Fibroblast of gingiva (primary cell): ENCODE results near the gene SLC34A3.

Source experiments
- DNase-seq: peaks from one replicate; pipeline ENCODE4 v3.0.0-alpha.2; 2011; ENCODE audit warnings: low read depth

SLC34A3 gene

GRCh38 chr9:137255448-137256114, 24.9 kb downstream of the SLC34A3 start:
- DNase-seq = no peak

DNA sequence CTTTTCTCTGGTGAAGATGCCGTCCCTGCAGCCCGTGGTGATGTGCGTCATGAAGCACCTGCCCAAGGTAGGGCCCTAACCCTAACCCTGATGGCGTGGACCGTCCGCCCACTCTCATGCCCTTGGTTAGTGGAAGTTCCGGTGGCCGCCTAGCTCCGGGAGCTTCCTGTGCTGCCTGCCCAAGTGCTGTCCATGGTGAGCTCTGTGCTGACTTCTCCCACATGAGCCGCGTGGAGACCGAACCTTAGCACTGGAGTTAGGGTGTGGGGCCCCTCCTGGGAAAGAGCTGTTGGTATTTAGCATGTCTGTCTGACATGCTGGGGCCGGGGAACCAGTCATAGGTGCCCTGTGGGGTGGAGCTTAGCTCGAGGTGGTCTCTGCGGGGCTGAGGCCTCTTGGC, 25.7 kb downstream of the SLC34A3 start:
- no peak for DNase-seq

GRCh38 chr9:137256856-137257255, 26.2 kb downstream of the SLC34A3 start:
- DNase-seq = no peak

DNA sequence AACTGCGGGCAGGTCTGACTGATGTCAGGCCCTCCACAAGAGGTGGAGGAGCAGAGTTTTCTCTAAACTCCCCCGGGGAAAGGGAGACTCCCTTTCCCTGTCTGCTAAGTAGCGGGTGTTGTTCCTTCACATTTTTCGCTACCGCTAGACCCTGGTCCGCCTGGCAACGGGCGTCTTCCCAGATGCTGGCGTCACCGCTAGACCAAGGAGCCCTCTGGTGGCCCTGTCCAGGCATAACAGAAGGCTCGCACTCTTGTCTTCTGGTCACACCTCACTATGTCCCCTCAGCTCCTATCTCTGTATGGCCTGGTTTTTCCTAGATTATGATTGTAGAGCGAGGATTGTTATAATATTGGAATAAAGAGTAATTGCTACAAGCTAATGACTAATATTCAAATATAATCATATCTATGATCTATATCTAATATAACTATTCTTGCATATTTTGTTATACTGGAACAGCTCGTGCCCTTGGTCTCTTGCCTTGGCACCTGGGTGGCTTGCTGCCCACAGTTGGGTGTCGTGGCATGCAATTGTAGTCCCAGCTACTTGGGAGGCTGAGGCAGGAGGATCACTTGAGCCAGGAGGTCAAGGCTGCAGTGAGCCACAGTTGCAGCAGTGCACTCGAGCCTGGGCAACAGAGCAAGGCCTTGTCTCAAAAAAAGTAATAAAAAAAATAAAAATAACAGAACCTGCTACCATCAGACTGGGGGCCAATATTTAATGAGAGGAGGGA, 31.6 kb downstream of the SLC34A3 start:
- DNase-seq = peak; percentile 51

- no peak for DNase-seq
Measured at GRCh38 chr9:137262909-137263285, 32.2 kb downstream of the SLC34A3 start.

DNA sequence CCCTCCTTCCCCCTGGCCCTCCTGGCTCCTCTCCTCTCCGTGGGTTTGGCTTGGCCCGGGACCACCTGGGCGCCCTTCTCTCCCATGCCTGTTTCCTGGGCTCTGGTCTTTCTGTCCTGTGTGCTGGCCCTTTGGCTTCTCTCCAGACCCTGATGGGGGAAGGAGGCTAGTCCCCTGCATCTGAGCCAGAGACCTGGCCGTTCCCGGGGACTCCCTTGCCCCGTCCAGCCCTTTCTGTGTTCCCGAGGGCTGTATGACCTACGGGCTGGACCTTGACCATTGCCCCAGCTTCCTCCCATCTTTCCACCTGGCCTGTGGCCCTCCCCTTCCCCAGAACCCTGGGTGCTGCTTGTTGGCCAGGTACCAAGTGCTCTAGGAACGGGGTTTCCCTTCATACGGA, 32.8 kb downstream of the SLC34A3 start:
- no peak for DNase-seq

DNA sequence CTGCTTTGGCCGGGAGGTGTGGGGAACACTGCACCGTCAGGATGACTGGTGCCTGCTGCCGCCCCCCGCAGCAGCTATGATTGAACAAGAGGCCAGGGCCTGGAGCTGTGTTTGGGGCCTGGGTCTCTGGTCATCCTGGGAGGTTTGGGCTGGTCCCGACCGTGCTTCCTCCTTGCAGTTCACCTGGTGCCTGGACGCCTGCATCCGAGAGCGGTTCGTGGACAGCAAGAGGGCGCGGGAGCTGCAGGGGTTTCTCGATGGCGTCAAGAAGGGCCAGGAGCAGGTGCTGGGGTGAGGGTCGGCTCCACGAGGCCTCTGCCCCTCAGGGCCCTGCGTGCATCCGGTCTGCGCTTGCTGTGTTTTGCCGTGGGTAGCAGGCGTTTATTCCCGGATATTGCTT, 33.4 kb downstream of the SLC34A3 start:
- no peak for DNase-seq

DNA sequence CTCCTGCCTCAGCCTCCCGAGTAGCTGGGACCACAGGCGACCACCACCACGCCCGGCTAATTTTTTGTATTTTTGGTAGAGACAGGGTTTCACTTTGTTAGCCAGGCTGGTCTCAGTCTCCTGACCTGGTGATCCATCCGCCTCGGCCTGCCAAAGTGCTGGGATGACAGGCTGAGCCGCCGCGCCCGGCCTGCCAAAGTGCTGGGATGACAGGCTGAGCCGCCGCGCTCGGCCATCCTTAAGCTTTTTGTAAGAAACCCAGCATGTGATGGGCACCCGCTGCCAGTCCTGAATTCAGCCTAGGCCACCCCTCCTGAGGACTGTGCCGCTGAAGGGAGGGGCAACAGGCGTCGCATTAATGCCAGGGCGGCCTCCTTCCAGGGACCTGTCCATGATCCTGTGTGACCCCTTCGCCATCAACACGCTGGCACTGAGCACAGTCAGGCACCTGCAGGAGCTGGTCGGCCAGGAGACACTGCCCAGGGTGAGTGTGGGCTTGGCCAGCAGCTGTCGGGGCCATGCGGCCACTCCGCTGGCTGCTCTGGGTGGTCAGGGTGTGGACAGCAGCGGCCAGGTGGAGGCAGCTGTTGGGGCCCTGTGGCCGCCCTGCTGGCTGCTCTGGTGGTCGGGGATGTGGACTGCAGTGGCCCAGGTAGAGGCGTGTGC, 34.9 kb downstream of the SLC34A3 start:
- no peak for DNase-seq

DNA sequence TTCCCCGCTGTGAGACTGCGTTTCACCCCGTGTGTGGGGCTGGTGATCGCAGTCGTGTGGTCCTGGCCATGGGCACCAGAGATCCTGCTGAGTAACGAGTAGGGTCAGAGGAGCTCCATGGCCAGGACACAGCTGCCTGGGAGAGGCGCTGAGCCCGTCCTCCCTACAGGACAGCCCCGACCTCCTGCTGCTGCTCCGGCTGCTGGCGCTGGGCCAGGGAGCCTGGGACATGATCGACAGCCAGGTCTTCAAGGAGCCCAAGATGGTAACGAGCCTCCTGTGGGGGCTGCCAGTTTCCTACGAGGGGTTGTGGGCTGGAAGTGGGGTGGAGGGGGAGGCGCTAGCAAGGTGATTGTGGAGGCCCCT, 35.4 kb downstream of the SLC34A3 start:
- DNase-seq = no peak

DNA sequence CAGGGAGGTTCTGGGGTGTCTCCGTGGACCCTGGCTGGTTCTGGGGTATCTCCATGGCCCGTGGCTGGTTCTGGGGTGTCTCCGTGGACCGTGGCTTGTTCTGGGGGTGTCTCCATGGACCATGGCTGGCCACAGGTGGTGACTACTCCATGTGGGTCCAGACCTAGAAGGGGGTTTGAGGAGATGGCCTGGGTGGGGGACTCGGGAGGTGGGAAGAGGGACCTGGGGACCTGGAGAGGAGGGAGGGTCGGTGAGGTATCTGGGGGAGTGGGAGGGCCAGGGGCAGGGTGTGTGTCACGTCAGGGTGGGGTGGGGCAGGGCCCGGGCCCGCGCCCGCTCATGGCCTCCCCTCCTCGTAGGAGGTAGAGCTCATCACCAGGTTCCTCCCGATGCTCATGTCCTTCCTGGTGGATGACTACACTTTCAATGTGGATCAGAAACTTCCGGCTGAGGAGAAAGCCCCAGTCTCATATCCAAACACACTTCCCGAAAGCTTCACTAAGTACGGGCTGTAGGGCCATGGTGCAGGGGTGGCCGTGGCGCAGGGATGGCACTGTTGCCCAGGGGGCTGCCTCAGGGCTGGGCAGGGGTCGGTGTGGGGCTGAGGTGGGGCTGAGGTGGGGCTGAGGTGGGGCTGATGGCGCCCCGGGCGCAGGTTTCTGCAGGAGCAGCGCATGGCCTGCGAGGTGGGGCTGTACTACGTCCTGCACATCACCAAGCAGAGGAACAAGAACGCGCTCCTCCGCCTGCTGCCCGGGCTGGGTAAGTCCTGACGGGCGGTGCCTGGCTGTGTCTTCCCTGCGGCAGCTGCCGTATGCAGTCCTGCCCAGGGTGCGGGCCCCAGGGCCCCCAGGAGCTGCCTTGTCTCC, 36.1 kb downstream of the SLC34A3 start:
- DNase-seq = no peak

GRCh38 chr9:137267933-137268355, 37.2 kb downstream of the SLC34A3 start:
- no peak for DNase-seq

DNA sequence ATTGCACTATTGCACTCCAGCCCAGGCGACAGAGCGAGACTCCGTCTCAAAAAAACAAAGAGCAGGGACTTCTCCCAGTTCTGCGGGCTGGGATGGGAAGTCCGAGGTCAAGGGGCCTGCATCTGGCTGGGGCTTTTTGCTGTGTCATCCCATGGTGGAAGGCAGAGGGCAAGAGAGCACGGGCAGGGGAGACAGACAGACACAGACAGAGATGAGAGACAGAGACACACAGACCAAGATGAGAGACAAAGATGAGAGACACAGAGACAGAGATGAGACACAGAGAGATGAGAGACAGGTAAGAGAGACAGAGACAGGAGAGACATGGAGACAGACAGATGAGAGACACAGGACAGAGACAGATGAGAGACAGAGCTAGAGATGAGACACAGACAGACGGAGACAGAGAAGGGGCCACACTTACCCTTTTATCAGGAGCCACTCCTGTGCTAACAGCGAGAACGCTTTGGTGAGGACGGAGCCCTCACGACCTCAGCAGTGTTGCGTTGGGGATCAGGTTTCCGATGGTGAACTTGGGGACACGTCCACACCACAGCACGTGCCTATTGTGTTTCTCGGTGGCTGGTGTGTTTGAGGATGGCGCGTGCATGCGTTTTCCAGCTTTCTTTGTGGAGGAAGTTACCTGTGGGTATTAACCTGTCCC, 38.0 kb downstream of the SLC34A3 start:
- DNase-seq = no peak

DNA sequence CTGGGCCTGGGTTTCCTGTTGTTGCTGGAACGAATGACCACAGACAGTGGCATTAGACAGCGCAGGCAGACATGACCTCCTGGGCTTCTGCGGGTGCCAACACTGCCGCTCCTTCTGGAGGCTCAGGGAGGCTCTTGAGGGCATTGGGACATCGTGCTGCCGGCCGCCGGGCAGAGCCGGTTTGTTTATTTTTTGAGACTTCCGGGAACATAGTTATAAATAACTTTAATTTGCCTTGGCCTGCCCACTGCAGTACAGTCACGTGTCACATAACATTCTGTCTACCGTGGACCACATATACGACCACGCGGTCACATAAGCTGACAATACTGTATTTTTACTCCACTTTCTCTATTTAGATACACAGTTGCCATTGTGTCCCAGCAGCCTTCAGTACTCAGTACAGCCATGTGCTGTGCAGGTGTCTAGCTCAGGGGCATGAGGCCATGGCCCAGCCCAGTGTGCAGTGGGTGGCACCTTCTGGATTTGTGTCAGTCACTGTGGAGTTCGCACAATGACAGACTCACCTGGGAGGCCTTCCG, 38.6 kb downstream of the SLC34A3 start:
- peak; percentile 91 for DNase-seq

GRCh38 chr9:137270929-137271695, 40.4 kb downstream of the SLC34A3 start:
- no peak for DNase-seq

DNA sequence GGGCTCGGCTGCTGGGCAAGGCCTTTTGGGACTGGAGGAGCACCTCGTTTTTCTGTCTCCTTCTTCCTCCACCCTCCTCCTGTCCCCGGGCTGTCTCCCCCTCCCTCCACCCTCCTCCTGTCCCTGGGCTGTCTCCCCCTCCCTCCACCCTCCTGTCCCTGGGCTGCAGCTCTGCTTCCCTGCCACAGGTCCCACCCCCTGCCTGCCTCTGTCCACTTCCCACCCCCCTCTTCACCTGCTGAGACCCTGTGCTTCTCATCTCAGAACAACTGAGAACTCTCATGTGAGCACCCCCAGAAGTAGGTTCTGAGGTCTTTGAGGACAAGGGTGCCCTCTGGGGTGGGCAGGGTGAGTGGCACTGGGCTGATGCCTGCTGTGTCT, 41.0 kb downstream of the SLC34A3 start:
- DNase-seq = no peak

DNA sequence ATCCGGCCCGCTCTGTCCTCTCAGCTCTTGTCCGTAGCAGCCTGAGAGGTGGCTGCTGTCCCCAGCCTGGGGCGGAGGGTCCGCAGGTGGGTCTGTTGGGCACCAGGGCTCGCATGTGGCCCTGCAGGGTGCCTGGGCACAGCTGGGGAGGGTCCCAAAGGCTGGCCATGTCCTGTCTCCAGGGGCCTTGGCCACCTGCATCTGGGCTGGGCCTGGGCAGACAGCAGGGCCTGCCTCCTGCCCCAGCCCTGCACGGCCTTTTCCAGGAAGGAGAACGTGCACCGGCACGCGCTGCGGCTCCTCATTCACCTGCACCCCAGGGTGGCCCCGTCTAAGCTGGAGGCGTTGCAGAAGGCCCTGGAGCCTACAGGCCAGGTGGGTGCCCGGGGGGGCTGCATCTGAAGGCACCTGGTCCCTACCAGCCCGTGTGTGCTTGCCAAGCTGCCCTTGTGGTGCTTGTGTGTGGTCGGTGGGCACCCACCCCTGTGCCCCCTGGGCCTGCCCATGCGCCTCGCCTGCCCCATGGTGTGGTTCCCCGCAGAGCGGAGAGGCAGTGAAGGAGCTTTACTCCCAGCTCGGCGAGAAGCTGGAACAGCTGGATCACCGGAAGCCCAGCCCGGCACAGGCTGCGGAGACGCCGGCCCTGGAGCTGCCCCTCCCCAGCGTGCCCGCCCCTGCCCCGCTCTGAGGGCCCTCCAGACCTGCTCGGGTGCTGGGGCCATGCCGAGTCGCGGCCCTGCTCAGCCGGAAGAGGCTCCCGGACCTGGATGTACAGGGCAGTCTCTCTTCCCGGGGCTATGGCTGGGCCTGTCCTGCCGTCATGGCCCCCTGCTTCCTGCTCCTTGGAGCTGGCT, 41.8 kb downstream of the SLC34A3 start:
- no peak for DNase-seq

DNA sequence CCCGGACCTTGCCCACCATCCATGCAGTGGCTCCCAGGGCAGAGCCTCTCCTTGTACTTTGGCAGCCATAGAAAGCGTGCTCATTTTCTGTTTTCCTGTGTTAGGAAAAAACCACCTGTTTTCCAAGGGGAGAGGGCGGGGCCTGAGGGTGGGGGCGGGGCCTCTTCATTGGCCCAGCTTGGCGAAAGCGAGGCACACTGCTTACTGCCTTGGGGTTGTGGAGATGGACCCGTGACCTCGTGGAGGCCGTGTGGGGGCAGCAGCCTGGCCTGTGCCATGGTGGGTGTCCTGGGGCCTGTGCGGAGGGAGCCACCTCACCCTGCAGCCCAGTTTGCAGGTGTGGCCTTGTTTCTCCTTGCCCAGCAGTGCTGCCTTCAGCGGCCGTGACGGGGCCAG, 42.4 kb downstream of the SLC34A3 start:
- DNase-seq = no peak

DNA sequence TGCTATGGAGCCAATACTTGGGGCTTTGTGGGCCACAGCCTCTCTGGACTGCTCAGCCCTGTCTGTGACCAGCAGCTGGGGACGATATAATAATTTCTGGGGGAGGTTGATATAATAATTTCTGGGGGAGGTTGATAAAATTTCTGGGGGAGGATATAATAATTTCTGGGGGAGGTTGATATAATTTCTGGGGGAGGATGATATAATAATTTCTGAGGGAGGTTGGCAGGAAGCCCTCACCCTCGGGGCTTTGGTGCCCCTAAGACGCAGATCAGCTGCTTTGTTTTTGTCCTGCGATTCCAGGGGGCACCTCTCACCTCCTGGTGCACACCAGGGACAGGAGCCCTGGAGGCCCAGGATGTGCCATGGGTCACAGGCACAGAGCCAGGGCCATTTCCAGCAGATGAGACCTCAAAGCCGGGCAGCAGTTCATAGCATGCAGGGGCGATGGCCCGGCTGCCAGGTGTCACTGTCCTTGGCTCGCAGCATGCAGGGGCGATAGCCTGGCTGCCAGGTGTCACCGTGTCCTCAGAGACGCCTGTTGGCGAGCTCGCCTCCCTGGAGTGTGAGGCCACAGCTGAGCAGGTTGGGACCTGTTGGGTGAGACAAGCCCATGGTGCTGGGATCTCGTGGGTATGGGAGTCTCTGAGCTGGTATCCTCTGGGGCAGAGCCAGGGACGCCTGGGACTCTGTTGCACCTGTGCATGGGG, 43.1 kb downstream of the SLC34A3 start:
- DNase-seq = no peak

- no peak for DNase-seq
Measured at GRCh38 chr9:137275203-137275587, 44.5 kb downstream of the SLC34A3 start.
